Measurements from ENCODE around the gene CDH16.
"Not testable (repeated sequence)": the region's sequence is repeated elsewhere in the genome, so short reads cannot be mapped to it uniquely, and the experiment has no call there.

CDH16 gene

GRCh38 chr16:66872559-66872942 is 46.1 kb downstream of the CDH16 start:
- no peak for DNase-seq (ENCODE audit: low read depth in 2 of 2)

- no peak for DNase-seq (ENCODE audit: low read depth in 2 of 2)
Observed at GRCh38 chr16:66871840-66872239, 46.8 kb downstream of the CDH16 start.

DNA sequence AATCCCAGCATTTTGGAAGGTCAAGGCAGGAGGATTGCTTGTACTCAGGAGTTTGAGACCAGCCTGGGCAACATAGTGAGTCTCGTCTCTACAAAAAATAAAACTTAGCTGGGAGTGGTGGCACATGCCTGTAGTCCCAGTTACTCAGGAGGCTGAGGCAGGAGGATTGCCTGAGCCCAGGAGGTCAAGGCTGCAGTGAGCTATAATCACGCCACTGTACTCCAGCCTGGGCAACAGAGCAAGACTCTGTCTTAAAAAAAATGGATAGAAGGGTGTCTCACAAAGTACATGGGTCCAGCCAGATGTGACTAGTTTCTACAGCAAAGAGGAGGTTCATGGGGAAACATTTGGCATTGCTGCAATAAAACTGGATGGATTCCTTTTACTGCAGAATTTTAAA is 47.3 kb downstream of the CDH16 start:
- not testable (repeated sequence) for DNase-seq (ENCODE audit: low read depth in 2 of 2)

GRCh38 chr16:66869424-66869823 is 49.3 kb downstream of the CDH16 start:
- no peak for DNase-seq (ENCODE audit: low read depth in 2 of 2)

GRCh38 chr16:66863707-66864106 is 55.0 kb downstream of the CDH16 start:
- DNase-seq (ENCODE audit: low read depth in 2 of 2) = no peak

DNA sequence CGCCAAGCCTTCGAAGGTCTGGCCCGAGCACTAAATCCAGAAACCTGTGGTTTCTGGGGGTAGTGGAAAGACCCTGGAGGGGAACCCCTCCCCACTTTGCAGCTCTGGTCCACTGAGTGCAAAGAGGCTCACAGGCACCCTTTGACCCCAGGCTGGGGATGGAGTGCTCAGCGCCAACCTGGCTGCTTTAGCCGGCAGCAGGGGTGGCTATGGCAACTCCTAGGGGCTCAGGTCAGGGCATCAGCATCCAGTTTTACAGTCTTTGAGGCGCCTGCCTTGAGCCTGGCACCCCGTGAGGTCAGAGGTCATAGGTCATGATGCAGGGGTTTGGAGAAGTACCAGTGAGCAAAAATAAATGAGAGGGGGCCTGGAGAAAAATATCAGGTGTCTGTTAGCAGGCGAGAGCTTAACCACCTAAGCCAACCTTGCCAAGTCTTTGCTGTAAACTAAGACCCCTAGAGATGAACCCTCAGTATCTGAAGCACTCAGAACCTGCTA is 56.6 kb downstream of the CDH16 start:
- DNase-seq (ENCODE audit: low read depth in 2 of 2) = no peak

- DNase-seq (ENCODE audit: low read depth in 2 of 2) = no peak
Observed at GRCh38 chr16:66859397-66860068, 59.2 kb downstream of the CDH16 start.

DNA sequence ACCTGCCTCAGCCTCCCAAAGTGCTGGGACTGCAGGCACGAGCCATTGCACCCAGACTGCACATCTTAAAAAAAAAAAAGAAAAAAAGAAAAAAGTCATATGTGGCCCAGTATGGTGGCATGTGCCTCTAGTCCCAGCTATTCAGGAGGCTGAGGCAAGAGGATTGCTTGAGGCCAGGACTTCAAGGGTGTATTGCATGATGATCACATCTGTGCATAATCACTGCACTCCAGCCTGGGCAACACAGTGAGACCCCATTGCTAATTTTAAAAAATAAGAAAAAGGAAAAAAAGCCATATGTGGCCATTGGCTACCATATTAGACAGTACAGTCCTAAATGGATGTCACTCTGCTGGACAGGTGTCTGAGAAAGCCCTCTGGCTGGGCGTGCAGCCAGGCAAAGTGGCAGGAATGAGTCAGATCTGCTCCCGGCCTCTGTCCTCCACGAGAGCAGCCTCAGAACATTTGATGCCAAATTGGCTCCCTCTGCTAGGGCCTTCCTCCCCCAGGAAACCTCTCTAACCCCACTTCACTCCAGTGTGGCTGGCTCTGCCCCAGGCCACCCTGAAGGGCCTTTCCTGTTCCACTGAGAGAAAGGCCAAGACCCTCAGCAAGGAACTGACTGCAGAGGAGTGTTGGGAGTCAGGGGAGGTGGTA is 59.8 kb downstream of the CDH16 start:
- no peak for DNase-seq (ENCODE audit: low read depth in 2 of 2)
